AG04449 (cell line): ENCODE measurements around the gene RIN1.

Source experiments
- CTCF ChIA-PET: fragments of 350-600 bp; formaldehyde crosslinking; extraction: SDS; loops from one replicate; lab custom pipeline; 2021; ENCODE audit warnings: antibody characterized with exemption; lab: Yijun Ruan, JAX
- POLR2A ChIA-PET: fragments of 400-600, 350-600 bp; formaldehyde crosslinking; extraction: SDS; loops from one replicate; lab custom pipeline; 2020; ENCODE audit warnings: antibody characterized with exemption, inconsistent platforms; lab: Yijun Ruan, JAX
- DNase-seq: peaks from one replicate; pipeline ENCODE4 v3.0.0-alpha.2; 2010; ENCODE audit warnings: low read depth, low spot score
- H3K4me3 ChIP-seq: 2 replicates; pipeline ENCODE4 v1.5.1; 2011; ENCODE audit warnings: low read depth, mild to moderate bottlenecking, control low read depth, low read length
- TF ChIP-seq, protein P1 (sequence below): IDR thresholded peaks from one replicate; pipeline ENCODE4 v1.5.1; 2011; ENCODE audit warnings: mild to moderate bottlenecking, moderate library complexity, low read length, control low read depth, inconsistent platforms; ENCODE audit not compliant: insufficient read depth; ENCODE audit errors: missing control alignments

The RIN1 gene

DNA sequence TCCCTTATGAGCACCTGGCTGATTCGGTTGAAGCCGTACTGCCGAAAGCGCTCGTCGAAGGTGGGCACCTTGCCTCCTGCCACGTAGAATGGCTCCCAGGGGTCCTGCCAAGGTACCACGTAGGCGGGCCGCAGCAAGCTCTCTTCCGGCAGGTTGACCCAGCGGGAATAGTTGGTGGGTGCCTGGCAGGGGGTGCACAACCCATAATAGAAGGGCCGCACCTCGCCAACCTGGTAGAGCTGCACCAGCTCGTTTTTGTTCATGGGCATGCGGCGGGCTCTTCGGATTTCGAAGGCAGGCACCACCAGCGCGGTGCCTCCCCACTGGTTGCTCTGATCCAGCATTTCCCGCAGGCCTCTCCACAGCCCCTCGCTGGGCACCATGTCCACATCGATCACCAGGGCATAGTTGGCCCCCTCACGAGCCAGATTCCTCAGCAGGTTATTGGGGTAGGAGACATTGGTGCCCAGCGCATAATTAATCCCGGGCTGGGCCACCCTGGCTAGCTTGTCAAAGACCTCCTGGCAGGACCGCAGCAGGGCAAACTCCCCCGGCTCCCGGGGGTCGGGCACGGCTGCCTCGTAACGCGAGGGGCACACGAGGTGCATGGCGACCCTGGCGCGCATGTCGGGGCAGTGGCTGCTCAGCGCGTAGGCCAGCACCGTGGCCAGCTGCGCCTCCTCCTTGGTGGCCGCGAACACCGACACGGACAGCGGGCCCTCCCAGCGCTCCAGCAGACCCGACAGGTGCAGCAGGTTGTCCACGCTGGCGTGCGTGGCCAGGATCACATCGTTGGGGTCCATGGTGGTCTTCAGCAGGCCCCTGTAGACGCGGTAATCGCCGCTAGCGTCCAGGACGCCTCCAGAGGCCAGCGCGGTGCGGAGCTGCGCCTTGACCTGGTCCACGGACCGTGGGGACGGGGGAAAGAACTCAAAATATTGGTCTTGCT is 10.5 kb upstream of the RIN1 start:
- TF ChIP-seq, protein P1, sequence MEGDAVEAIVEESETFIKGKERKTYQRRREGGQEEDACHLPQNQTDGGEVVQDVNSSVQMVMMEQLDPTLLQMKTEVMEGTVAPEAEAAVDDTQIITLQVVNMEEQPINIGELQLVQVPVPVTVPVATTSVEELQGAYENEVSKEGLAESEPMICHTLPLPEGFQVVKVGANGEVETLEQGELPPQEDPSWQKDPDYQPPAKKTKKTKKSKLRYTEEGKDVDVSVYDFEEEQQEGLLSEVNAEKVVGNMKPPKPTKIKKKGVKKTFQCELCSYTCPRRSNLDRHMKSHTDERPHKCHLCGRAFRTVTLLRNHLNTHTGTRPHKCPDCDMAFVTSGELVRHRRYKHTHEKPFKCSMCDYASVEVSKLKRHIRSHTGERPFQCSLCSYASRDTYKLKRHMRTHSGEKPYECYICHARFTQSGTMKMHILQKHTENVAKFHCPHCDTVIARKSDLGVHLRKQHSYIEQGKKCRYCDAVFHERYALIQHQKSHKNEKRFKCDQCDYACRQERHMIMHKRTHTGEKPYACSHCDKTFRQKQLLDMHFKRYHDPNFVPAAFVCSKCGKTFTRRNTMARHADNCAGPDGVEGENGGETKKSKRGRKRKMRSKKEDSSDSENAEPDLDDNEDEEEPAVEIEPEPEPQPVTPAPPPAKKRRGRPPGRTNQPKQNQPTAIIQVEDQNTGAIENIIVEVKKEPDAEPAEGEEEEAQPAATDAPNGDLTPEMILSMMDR, result no peak
- CTCF ChIA-PET, result interaction anchor here (1.0 to 11.7 kb wide), 11 partner anchors 9 to 278 kb away, joined by 3 to 129 read pairs (median 6); partner anchors contain the start of genes RAB1B and RIN1
- H3K4me3 ChIP-seq, result peak overlapping the region; percentile 89
- DNase-seq, result no peak
- POLR2A ChIA-PET, result interaction anchor here (1.1 to 3.3 kb wide), 3 partner anchors 11 to 34 kb away, joined by 3 to 15 read pairs (median 11); partner anchors contain the start of gene RIN1

DNA sequence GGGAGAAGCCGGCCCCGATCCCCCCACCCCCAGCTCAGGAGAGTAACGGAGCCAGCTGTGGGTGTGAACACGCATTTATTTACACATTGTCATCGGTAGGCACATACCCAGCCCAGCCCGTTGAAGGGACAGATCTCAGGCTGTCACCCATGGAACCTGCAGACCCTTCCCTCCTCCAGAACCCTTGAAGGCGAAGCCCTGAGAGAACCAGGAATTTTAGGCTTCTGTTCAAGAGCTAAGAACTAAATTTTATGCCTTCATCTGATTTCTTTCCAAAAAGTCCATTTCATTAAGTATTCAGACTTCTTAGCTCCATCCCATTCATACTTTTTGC is 9.0 kb upstream of the RIN1 start:
- POLR2A ChIA-PET, result interaction anchor here (1.3 to 3.3 kb wide), 3 partner anchors 10 to 33 kb away, joined by 6 to 15 read pairs (median 12); partner anchors contain the start of genes CD248 and RIN1
- peak overlapping the region; percentile 99 for H3K4me3 ChIP-seq
- TF ChIP-seq, protein P1, result no peak
- no peak for DNase-seq
- CTCF ChIA-PET, result interaction anchor here (0.8 to 11.7 kb wide), 12 partner anchors 10 to 93 kb away, joined by 3 to 129 read pairs (median 6); partner anchors contain the start of genes MRPL11, NPAS4 and RIN1

GRCh38 chr11:66344550-66345315 is 8.5 kb upstream of the RIN1 start, which contains the start of gene BRMS1:
Gene BRMS1, minus strand, starts transcription at chr11:66345104. Its CDS starts 2,870 bp downstream, at chr11:66342234.
- CTCF ChIA-PET, result interaction anchor here (0.8 to 11.7 kb wide), 17 partner anchors 9 to 94 kb away, joined by 3 to 129 read pairs (median 5); partner anchors contain the start of genes MRPL11, NPAS4 and RIN1

GRCh38 chr11:66343176-66343575 is 6.9 kb upstream of the RIN1 start:
- CTCF ChIA-PET, result interaction anchor here (1.4 to 11.7 kb wide), 6 partner anchors 16 to 46 kb away, joined by 5 to 129 read pairs (median 10); no protein-coding TSS in a partner anchor
- no peak for DNase-seq
- peak overlapping the region; percentile 15 for H3K4me3 ChIP-seq
- POLR2A ChIA-PET, result interaction anchor here (1.0 to 3.3 kb wide), 2 partner anchors 31 kb away, joined by 3 to 15 read pairs; no protein-coding TSS in a partner anchor
- TF ChIP-seq, protein P1, result no peak

More at GRCh38 chr11:66344550-66345315, 8.5 kb upstream of the RIN1 start, which contains the start of gene BRMS1:
- DNase-seq, result peak; percentile 79
- POLR2A ChIA-PET, result interaction anchor here (0.8 to 3.3 kb wide), 4 partner anchors 9 to 32 kb away, joined by 4 to 15 read pairs (median 9); partner anchors contain the start of genes CD248 and RIN1
- TF ChIP-seq, protein P1, result no peak
- peak within 1 kb of the TSS; percentile 99 for H3K4me3 ChIP-seq

- DNase-seq, result no peak
- ChIA-PET CTCF (interaction anchor here (0.7 to 11.7 kb wide), 4 partner anchors 12 to 47 kb away, joined by 3 to 129 read pairs (median 10); no protein-coding TSS in a partner anchor), POLR2A (no interaction called here)
- no peak overlapping the region for H3K4me3 ChIP-seq
- TF ChIP-seq, protein P1, result no peak
These were observed 5.4 kb upstream of the RIN1 start for GRCh38 chr11:66341502-66342126.
